K562 (cell line): ENCODE measurements around the gene KMT2E. TPM values are rescaled to one million over a fixed set of nuclear protein-coding genes. Genes with fewer than 3 reads are reported as not detected.

ENCODE experiments used
- E2F3 ChIP-seq: fragments of 250-450 bp; sonication (Bioruptor Pico); IDR thresholded peaks from 2 replicates; pipeline ENCODE4 v1.4.0; 2020; ENCODE audit warnings: mild to moderate bottlenecking
- IRF2 ChIP-seq: sonication (generic); formaldehyde crosslinking; IDR thresholded peaks from 2 replicates; pipeline ENCODE4 v1.8.1; 2022; ENCODE audit warnings: mild to moderate bottlenecking, missing genetic modification reagents
- KHSRP ChIP-seq: fragments of 450-650 bp; IDR thresholded peaks from 2 replicates; pipeline ENCODE4 v1.6.1; 2017
- KLF16 ChIP-seq: IDR thresholded peaks from 2 replicates; pipeline ENCODE4 v1.6.1; 2016; ENCODE audit warnings: antibody characterized with exemption
- MECOM ChIP-seq: fragments of 250-450 bp; sonication (Bioruptor Pico); IDR thresholded peaks from 2 replicates; pipeline ENCODE4 v1.8.0; 2022; ENCODE audit warnings: inconsistent platforms
- POLR2G ChIP-seq: fragments of 200-400 bp; formaldehyde crosslinking; IDR thresholded peaks from 2 replicates; pipeline ENCODE4 v1.6.1; 2017; ENCODE audit warnings: low read depth, mild to moderate bottlenecking, antibody characterized with exemption, low read length, moderate library complexity
- RBM17 ChIP-seq: fragments of 200-400 bp; formaldehyde crosslinking; IDR thresholded peaks from 2 replicates; pipeline ENCODE4 v1.6.1; 2017; ENCODE audit warnings: low read depth, mild to moderate bottlenecking, low read length, borderline replicate concordance
- RBM25 ChIP-seq: fragments of 200-400 bp; formaldehyde crosslinking; IDR thresholded peaks from 2 replicates; pipeline ENCODE4 v1.6.1; 2018; ENCODE audit warnings: low read length, low read depth, moderate library complexity; ENCODE audit not compliant: severe bottlenecking
- RFX5 ChIP-seq: IDR thresholded peaks from 2 replicates; pipeline ENCODE4 v1.6.1; 2011; ENCODE audit warnings: low read depth, mild to moderate bottlenecking, improper control_type of control experiment, low read length
- SRSF3 ChIP-seq: fragments of 200-400 bp; formaldehyde crosslinking; IDR thresholded peaks from 2 replicates; pipeline ENCODE4 v1.6.1; 2016; ENCODE audit warnings: mild to moderate bottlenecking, low read length, moderate library complexity; ENCODE audit not compliant: insufficient read depth
- STAT5A ChIP-seq: IDR thresholded peaks from 2 replicates; pipeline ENCODE4 v1.6.1; 2012; ENCODE audit warnings: low read length, inconsistent platforms, borderline replicate concordance
- TCF3 ChIP-seq: sonication (generic); formaldehyde crosslinking; IDR thresholded peaks from 2 replicates; pipeline ENCODE4 v1.4.0; 2020; ENCODE audit warnings: mild to moderate bottlenecking, missing genetic modification reagents
- TSC22D4 ChIP-seq: fragments of 450-650 bp; IDR thresholded peaks from 2 replicates; pipeline ENCODE4 v1.6.1; 2016; ENCODE audit warnings: missing genetic modification characterization, missing biosample characterization, control low read depth
- ZNF408 ChIP-seq: fragments of 250-450 bp; sonication (Bioruptor Pico); IDR thresholded peaks from 2 replicates; pipeline ENCODE4 v1.4.0; 2020; ENCODE audit warnings: low read depth, mild to moderate bottlenecking, moderate library complexity
- ZNF445 ChIP-seq: fragments of 250-450 bp; sonication (Bioruptor Pico); IDR thresholded peaks from 2 replicates; pipeline ENCODE4 v1.4.0; 2020; ENCODE audit warnings: low read depth, mild to moderate bottlenecking, moderate library complexity
- ZNF507 ChIP-seq: conservative IDR thresholded peaks from 2 replicates; pipeline ENCODE4 v1.6.1; 2017; ENCODE audit warnings: missing genetic modification characterization, missing compliant biosample characterization
- ZNF57 ChIP-seq: fragments of 450-650 bp; formaldehyde crosslinking; IDR thresholded peaks from 2 replicates; pipeline ENCODE4 v1.4.0; 2020; ENCODE audit warnings: mild to moderate bottlenecking, moderate library complexity
- ZNF644 ChIP-seq: fragments of 200-800 bp; sonication (Bioruptor generic); IDR thresholded peaks from 2 replicates; pipeline ENCODE4 v1.6.1; 2016; ENCODE audit warnings: low read depth, missing genetic modification characterization, missing compliant biosample characterization
- ZNF668 ChIP-seq: fragments of 250-450 bp; sonication (Bioruptor Pico); IDR thresholded peaks from 2 replicates; pipeline ENCODE4 v1.8.0; 2022; ENCODE audit warnings: mild to moderate bottlenecking, inconsistent platforms
- ZNF79 ChIP-seq: fragments of 250-450 bp; sonication (Bioruptor Pico); IDR thresholded peaks from 2 replicates; pipeline ENCODE4 v1.4.0; 2020; ENCODE audit warnings: low read depth, mild to moderate bottlenecking, moderate library complexity
- polyA plus RNA-seq, 8 experiments: library from polyadenylated mRNA; depleted of rRNA in 4 of 8; stranded (reverse) in 5 of 8; unstranded in 3 of 8; fragments of >200 nt; fragmentation: Nextera tagmentation in 2 of 8; fragmentation: Illumina TruSeq in 1 of 8; extraction: Ambion mirVana in 2 of 8; extraction: Trizol in 1 of 8; gene quantifications; 2 replicates each; pipeline versions ENCODE4 v1.2.1 to v1.2.3, GENCODE V29; 2011 to 2014; ENCODE audit warnings: inconsistent platforms in 1 of 8, missing spikeins in 1 of 8
- total RNA-seq, 7 experiments: library from RNA; depleted of rRNA in 6 of 7; stranded (reverse); fragments of >200 nt in 6 of 7; fragmentation: Illumina TruSeq in 2 of 7; extraction: Trizol in 2 of 7; gene quantifications; 2 replicates each; pipeline versions ENCODE4 v1.2.1 to v1.2.3, GENCODE V29; 2011 to 2021; ENCODE audit warnings: low replicate concordance in 1 of 7
- TF ChIP-seq, protein P1 (sequence below): sonication (generic); formaldehyde crosslinking; IDR thresholded peaks from 2 replicates; pipeline ENCODE4 v1.8.0; 2022; ENCODE audit warnings: mild to moderate bottlenecking, missing genetic modification reagents
- TF ChIP-seq, protein P2 (sequence below): fragments of 450-650 bp; IDR thresholded peaks from 2 replicates; pipeline ENCODE4 v1.6.1; 2017; ENCODE audit warnings: antibody characterized with exemption
- TF ChIP-seq, protein P3 (sequence below): fragments of 450-650 bp; formaldehyde crosslinking; IDR thresholded peaks from 2 replicates; pipeline ENCODE4 v1.4.0; 2020; ENCODE audit warnings: mild to moderate bottlenecking

The KMT2E gene
- total and polyA plus RNA-seq, 9 of the 15 experiments (the other 6 are each of a cell fraction or from before 2014, with no cell fraction given), result 8.9 to 55.3 (median 38.1) TPM

DNA sequence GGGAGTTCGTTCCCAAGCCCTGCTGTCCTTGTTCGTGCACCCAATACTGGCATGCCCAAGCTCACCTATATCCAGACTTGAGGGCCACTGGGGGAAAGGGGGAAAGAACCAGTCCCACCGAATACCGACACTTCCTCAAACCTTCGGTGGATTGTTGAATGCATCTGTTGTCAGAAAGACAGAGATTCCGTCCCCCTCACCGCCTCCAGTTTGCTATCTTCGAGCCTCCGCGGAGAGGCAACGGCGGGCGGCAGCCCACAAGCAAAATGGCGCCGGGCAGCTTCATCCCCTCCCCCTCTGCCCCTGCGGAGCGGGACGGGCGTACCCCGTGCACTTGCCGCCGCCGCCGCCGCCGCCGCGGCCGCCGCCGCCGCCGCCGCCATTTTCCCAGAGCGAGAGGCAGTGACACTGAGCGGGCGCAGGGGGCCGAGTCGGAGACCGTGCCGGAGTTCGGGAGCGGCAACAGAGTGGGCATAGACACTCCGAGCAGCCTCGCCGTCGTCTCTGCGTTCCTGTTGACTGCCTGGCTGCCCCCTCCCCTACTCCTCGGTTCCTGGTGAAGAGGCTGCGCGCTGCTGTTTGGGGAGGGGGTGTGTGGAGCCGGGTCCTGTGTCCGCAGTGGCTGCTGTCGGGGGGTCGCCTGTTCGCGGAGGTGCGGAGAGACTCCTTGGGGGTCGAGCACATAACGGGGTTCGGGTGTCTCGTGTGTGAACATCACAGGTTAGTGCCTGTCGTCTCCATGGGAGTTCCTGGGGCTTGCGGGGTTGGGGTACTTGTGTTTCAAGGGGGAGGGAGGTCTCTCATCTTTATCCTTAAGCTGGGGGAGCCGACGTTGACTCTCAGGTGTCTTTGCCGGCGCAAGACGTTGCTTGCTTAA, at the start of gene KMT2E (continued):
- TF ChIP-seq RBM25 (peak; percentile 94), ZNF644 (tag) (0 out of 2 replicates have a peak, but pooled peaks have one; percentile 69), IRF2 (CRISPR knock-in tag) (no peak), KHSRP (no peak; the same call in 1 of the 2 replicates), ZNF668 (CRISPR knock-in tag) (no peak), RBM17 (no peak), TCF3 (CRISPR knock-in tag) (peak; percentile 4), ZNF507 (tag) (no peak), STAT5A (peak; percentile 52; the same call in 1 of the 2 replicates), ZNF79 (CRISPR knock-in tag) (peak; percentile 14; the same call in 1 of the 2 replicates), SRSF3 (no peak; the same call in 1 of the 2 replicates), KLF16 (no peak), ZNF57 (peak; percentile 88; the same call in 1 of the 2 replicates), ZNF408 (no peak), MECOM (CRISPR knock-in tag) (no peak), E2F3 (CRISPR knock-in tag) (peak; percentile 78; the same call in 1 of the 2 replicates), POLR2G (peak; percentile 92), ZNF445 (CRISPR knock-in tag) (peak; percentile 67; the same call in 1 of the 2 replicates), TSC22D4 (tag) (no peak), RFX5 (no peak)
- TF ChIP-seq, protein P1, sequence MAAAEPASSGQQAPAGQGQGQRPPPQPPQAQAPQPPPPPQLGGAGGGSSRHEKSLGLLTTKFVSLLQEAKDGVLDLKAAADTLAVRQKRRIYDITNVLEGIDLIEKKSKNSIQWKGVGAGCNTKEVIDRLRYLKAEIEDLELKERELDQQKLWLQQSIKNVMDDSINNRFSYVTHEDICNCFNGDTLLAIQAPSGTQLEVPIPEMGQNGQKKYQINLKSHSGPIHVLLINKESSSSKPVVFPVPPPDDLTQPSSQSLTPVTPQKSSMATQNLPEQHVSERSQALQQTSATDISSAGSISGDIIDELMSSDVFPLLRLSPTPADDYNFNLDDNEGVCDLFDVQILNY (CRISPR knock-in tag), result peak; percentile 85; the same call in 1 of the 2 replicates
- TF ChIP-seq, protein P2, sequence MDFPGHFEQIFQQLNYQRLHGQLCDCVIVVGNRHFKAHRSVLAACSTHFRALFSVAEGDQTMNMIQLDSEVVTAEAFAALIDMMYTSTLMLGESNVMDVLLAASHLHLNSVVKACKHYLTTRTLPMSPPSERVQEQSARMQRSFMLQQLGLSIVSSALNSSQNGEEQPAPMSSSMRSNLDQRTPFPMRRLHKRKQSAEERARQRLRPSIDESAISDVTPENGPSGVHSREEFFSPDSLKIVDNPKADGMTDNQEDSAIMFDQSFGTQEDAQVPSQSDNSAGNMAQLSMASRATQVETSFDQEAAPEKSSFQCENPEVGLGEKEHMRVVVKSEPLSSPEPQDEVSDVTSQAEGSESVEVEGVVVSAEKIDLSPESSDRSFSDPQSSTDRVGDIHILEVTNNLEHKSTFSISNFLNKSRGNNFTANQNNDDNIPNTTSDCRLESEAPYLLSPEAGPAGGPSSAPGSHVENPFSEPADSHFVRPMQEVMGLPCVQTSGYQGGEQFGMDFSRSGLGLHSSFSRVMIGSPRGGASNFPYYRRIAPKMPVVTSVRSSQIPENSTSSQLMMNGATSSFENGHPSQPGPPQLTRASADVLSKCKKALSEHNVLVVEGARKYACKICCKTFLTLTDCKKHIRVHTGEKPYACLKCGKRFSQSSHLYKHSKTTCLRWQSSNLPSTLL, result peak; percentile 60; the same call in 1 of the 2 replicates
- TF ChIP-seq, protein P3, sequence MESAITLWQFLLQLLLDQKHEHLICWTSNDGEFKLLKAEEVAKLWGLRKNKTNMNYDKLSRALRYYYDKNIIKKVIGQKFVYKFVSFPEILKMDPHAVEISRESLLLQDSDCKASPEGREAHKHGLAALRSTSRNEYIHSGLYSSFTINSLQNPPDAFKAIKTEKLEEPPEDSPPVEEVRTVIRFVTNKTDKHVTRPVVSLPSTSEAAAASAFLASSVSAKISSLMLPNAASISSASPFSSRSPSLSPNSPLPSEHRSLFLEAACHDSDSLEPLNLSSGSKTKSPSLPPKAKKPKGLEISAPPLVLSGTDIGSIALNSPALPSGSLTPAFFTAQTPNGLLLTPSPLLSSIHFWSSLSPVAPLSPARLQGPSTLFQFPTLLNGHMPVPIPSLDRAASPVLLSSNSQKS (CRISPR knock-in tag), result no peak
